Stimulated activated CD4-positive, alpha-beta T cell treated with anti-CD3 and anti-CD28 coated beads, Interleukin-4, amount 100 ng/mL, for 24 hours (primary cell): ENCODE measurements around the gene LDB2.

Source experiments
- DNase-seq: peaks from one replicate; pipeline ENCODE4 v3.0.0-alpha.2; 2020

Gene LDB2

GRCh38 chr4:16884673-16885460 lies 13.6 kb downstream of the LDB2 start:
- no peak for DNase-seq

GRCh38 chr4:16883806-16884205 lies 14.6 kb downstream of the LDB2 start:
- DNase-seq = no peak

GRCh38 chr4:16881151-16881884 lies 17.1 kb downstream of the LDB2 start:
- no peak for DNase-seq

- no peak for DNase-seq
Observed at GRCh38 chr4:16875487-16875886, 23.0 kb downstream of the LDB2 start.

- no peak for DNase-seq
Observed at GRCh38 chr4:16869594-16870245, 28.7 kb downstream of the LDB2 start.

GRCh38 chr4:16868674-16869073 lies 29.8 kb downstream of the LDB2 start:
- DNase-seq = no peak

- DNase-seq = no peak
Observed at GRCh38 chr4:16867827-16868226, 30.6 kb downstream of the LDB2 start.

- no peak for DNase-seq
Observed at GRCh38 chr4:16866974-16867373, 31.5 kb downstream of the LDB2 start.

GRCh38 chr4:16865897-16866283 lies 32.6 kb downstream of the LDB2 start:
- no peak for DNase-seq

- DNase-seq = no peak
Observed at GRCh38 chr4:16865209-16865896, 33.1 kb downstream of the LDB2 start.

GRCh38 chr4:16864199-16864598 lies 34.2 kb downstream of the LDB2 start:
- DNase-seq = no peak

- no peak for DNase-seq
Observed at GRCh38 chr4:16862697-16863096, 35.7 kb downstream of the LDB2 start.

GRCh38 chr4:16860516-16860915 lies 37.9 kb downstream of the LDB2 start:
- DNase-seq = no peak

GRCh38 chr4:16859031-16859430 lies 39.4 kb downstream of the LDB2 start:
- DNase-seq = no peak

GRCh38 chr4:16858275-16858752 lies 40.1 kb downstream of the LDB2 start:
- no peak for DNase-seq

- no peak for DNase-seq
Observed at GRCh38 chr4:16857425-16857824, 41.0 kb downstream of the LDB2 start.

- no peak for DNase-seq
Observed at GRCh38 chr4:16853640-16854039, 44.8 kb downstream of the LDB2 start.

- no peak for DNase-seq
Observed at GRCh38 chr4:16852644-16853043, 45.8 kb downstream of the LDB2 start.

GRCh38 chr4:16852228-16852627 lies 46.2 kb downstream of the LDB2 start:
- no peak for DNase-seq

- no peak for DNase-seq
Observed at GRCh38 chr4:16846540-16847117, 51.8 kb downstream of the LDB2 start.

GRCh38 chr4:16844816-16845586 lies 53.4 kb downstream of the LDB2 start:
- DNase-seq = no peak
